Sigmoid colon (tissue), 7 donors: ENCODE data around the gene STBD1. TPM values are rescaled to one million over a fixed set of nuclear protein-coding genes. Genes with fewer than 3 reads are reported as not detected.

Experiments
- DNase-seq: peaks from one replicate; pipeline ENCODE4 v3.0.0-alpha.2; 2019
- H3K27ac ChIP-seq, 4 donors: fragments of 200-600 bp; sonication (generic); one replicate each; pipeline ENCODE4 v1.5.1; 2016 to 2019; ENCODE audit warnings: mild to moderate bottlenecking in 1 of 4
- H3K27me3 ChIP-seq, 3 donors: fragments of 200-600 bp; sonication (generic); one replicate each; pipeline ENCODE4 v1.5.1; 2019; ENCODE audit warnings: mild to moderate bottlenecking in 1 of 3
- H3K36me3 ChIP-seq, 4 donors: fragments of 200-600 bp; sonication (generic); one replicate each; pipeline ENCODE4 v1.5.1; 2016 to 2019
- H3K4me1 ChIP-seq, 4 donors: fragments of 200-600 bp; sonication (generic); one replicate each; pipeline ENCODE4 v1.5.1; 2017 to 2019
- H3K4me3 ChIP-seq, 4 donors: fragments of 200-600 bp; sonication (generic); one replicate each; pipeline ENCODE4 v1.5.1; 2017 to 2019; ENCODE audit warnings: mild to moderate bottlenecking in 2 of 4, moderate library complexity in 1 of 4
- H3K9me3 ChIP-seq, 4 donors: fragments of 200-600 bp in 3 of 4; sonication (generic) in 3 of 4; one replicate each; pipeline versions ENCODE4 v1.5.1 to v1.6.1; 2013 to 2019
- EP300 ChIP-seq, 4 donors: sonication (generic); formaldehyde crosslinking; IDR thresholded peaks; one replicate each; pipeline ENCODE4 v1.6.1; 2017; ENCODE audit warnings: antibody characterized with exemption in 4 of 4
- POLR2A ChIP-seq, 2 donors: fragments of 450-650 bp; IDR thresholded peaks; one replicate each; pipeline ENCODE4 v1.6.1; 2016; ENCODE audit warnings: antibody characterized with exemption in 2 of 2, mild to moderate bottlenecking in 2 of 2, moderate library complexity in 2 of 2
- POLR2AphosphoS5 ChIP-seq, 4 donors: sonication (generic); formaldehyde crosslinking; IDR thresholded peaks; one replicate each; pipeline ENCODE4 v1.6.1; 2017; ENCODE audit warnings: antibody characterized with exemption in 4 of 4
- WGBS, 2 donors: extraction: QIAGEN DNeasy Blood & Tissue Kit; methylation state at CpG; one replicate each; pipeline ENCODE4 v1.1.7; 2013; 5-methylcytosine and 5-hydroxymethylcytosine counted together
- intact Hi-C: fragments of 100-400 bp; cut with DNase I; formaldehyde crosslinking; loops from one replicate; pipeline ENCODE4 v1.15.1; 2023
- polyA plus RNA-seq, 3 donors: library from polyadenylated mRNA; stranded (reverse); fragments of 200-250 nt; gene quantifications; one replicate each; pipeline ENCODE4 v1.2.3, GENCODE V29; 2013
- total RNA-seq, 4 donors: library from RNA; depleted of rRNA; stranded (reverse); fragments of >200 nt; gene quantifications; one replicate each; pipeline ENCODE4 v1.1.0, GENCODE V29; 2016
- TF ChIP-seq, protein P1 (sequence below), 4 experiments: fragments of 450-650 bp in 3 of 4; fragments of 200-600 bp in 1 of 4; IDR thresholded peaks; one replicate each; pipeline ENCODE4 v1.5.1; 2016 to 2019; ENCODE audit warnings: antibody characterized with exemption in 4 of 4, mild to moderate bottlenecking in 3 of 4, moderate library complexity in 2 of 4
- donor health status: healthy with polysubstance abuse.
- donor health status: Bipolar disorder and iron deficiency.
- donor health status: healthy.

Gene STBD1
- total and polyA plus RNA-seq, 7 donors: 6.0 to 17.1 (median 11.0) TPM

DNA sequence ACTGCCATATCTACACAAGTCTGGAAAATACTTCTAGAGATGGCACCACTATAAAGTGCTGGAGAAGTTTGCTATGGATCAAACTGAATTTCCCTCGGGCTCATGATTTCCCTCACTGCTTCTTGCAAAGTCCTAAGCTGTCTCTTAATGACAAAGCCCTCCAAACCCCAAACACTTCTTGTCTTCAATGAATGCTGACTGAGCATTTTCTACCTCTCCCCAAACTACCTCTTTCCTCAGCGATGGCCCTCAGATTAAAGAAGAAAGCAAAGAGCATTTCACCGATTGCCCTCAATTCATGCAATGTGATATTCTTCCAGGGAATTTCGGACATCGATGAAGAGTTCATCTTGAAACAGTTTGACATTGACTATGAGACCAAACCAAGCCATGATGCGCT, 35.3 kb upstream of the STBD1 start:
- intact Hi-C loops: no loop called here
- H3K4me1 ChIP-seq: no peaks in the 10 kb centered on the region
- H3K27ac ChIP-seq: no peak overlapping the region
- no peak for DNase-seq
- no peaks in the 10 kb centered on the region for H3K9me3 ChIP-seq
- WGBS, 2 donors: 96 to 98% methylated on average over 6 of the region's 6 CpGs
- TF ChIP-seq, protein P1, sequence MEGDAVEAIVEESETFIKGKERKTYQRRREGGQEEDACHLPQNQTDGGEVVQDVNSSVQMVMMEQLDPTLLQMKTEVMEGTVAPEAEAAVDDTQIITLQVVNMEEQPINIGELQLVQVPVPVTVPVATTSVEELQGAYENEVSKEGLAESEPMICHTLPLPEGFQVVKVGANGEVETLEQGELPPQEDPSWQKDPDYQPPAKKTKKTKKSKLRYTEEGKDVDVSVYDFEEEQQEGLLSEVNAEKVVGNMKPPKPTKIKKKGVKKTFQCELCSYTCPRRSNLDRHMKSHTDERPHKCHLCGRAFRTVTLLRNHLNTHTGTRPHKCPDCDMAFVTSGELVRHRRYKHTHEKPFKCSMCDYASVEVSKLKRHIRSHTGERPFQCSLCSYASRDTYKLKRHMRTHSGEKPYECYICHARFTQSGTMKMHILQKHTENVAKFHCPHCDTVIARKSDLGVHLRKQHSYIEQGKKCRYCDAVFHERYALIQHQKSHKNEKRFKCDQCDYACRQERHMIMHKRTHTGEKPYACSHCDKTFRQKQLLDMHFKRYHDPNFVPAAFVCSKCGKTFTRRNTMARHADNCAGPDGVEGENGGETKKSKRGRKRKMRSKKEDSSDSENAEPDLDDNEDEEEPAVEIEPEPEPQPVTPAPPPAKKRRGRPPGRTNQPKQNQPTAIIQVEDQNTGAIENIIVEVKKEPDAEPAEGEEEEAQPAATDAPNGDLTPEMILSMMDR (IDR thresholded peaks at IDR 0.05): no peak
- no peak for TF ChIP-seq POLR2AphosphoS5 (IDR thresholded peaks at IDR 0.05)
- TF ChIP-seq EP300 (IDR thresholded peaks at IDR 0.05): no peak
- no peak for TF ChIP-seq POLR2A (IDR thresholded peaks at IDR 0.05)
- H3K27me3 ChIP-seq: no peaks in the 10 kb centered on the region
- no peak overlapping the region for H3K4me3 ChIP-seq
- H3K36me3 ChIP-seq: peaks cover 0 to under 1% (median 0%) of the 10 kb centered on the region in 4 donors

- no peak for DNase-seq
- H3K27me3 ChIP-seq: no peaks in the 10 kb centered on the region
- H3K4me3 ChIP-seq: no peak overlapping the region
- no peaks in the 10 kb centered on the region for H3K9me3 ChIP-seq
- TF ChIP-seq EP300 (IDR thresholded peaks at IDR 0.05) (no peak), POLR2AphosphoS5 (IDR thresholded peaks at IDR 0.05) (no peak), POLR2A (IDR thresholded peaks at IDR 0.05) (no peak)
- TF ChIP-seq, protein P1 (IDR thresholded peaks at IDR 0.05): no peak
- intact Hi-C loops: no loop called here
- no peak overlapping the region for H3K27ac ChIP-seq
- no peaks in the 10 kb centered on the region for H3K4me1 ChIP-seq
- no peaks in the 10 kb centered on the region for H3K36me3 ChIP-seq
Observed at GRCh38 chr4:76272073-76272472, 34.5 kb upstream of the STBD1 start.

DNA sequence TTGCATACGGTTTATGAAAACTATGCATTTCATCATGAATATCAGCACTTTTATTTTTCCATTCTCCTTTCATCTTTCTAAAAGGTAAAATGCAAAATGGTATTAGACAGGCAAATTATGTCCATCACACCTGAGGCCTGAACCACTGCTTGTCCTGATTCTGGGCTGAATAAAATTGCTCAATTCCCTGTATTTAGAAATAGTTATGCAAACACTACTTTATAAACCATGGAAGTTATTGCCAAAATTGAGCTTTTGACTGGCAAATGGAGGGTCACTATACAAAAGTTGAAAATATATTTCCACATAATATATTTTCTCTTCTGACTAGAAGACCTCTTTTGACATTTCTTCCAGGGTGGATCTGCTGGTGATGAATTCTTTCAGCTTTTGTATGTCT, 34.0 kb upstream of the STBD1 start:
- Histone ChIP-seq H3K27ac (no peak overlapping the region), H3K36me3 (no peaks in the 10 kb centered on the region), H3K4me3 (no peak overlapping the region), H3K9me3 (no peaks in the 10 kb centered on the region), H3K4me1 (no peaks in the 10 kb centered on the region), H3K27me3 (no peaks in the 10 kb centered on the region)
- no peak for DNase-seq
- no peak for TF ChIP-seq EP300 (IDR thresholded peaks at IDR 0.05)
- TF ChIP-seq POLR2A (IDR thresholded peaks at IDR 0.05): no peak
- TF ChIP-seq, protein P1 (IDR thresholded peaks at IDR 0.05): no peak
- TF ChIP-seq POLR2AphosphoS5 (IDR thresholded peaks at IDR 0.05): no peak
- intact Hi-C loops: no loop called here
- 87 to 89% methylated on average over 1 of the region's 1 CpG for WGBS, 2 donors

DNA sequence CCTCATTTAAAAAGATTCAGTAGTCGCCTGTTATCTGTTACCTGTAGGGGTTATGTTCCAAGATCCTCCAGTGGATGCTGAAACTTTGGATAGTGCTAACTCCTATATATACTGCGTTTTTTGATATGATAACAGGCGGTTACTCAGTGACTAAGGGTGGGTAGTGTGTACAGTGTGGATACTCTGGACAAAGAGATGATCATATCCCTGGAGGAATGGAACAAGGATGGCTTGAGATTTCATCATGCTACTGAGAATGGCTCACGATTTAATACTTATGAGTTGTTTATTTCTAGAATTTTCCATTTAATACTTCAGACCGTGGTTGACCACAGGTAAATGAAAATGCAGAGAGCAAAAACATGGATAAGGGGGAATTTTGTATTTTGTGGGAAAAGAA, 33.5 kb upstream of the STBD1 start:
- intact Hi-C loops: no loop called here
- no peak overlapping the region for H3K27ac ChIP-seq
- no peak overlapping the region for H3K4me3 ChIP-seq
- 87 to 90% methylated on average over 5 of the region's 5 CpGs for WGBS, 2 donors
- no peaks in the 10 kb centered on the region for H3K9me3 ChIP-seq
- no peaks in the 10 kb centered on the region for H3K4me1 ChIP-seq
- H3K27me3 ChIP-seq: no peaks in the 10 kb centered on the region
- no peak for TF ChIP-seq POLR2A (IDR thresholded peaks at IDR 0.05)
- TF ChIP-seq EP300 (IDR thresholded peaks at IDR 0.05): no peak
- no peak for TF ChIP-seq POLR2AphosphoS5 (IDR thresholded peaks at IDR 0.05)
- TF ChIP-seq, protein P1 (IDR thresholded peaks at IDR 0.05): no peak
- no peaks in the 10 kb centered on the region for H3K36me3 ChIP-seq
- DNase-seq: no peak

DNA sequence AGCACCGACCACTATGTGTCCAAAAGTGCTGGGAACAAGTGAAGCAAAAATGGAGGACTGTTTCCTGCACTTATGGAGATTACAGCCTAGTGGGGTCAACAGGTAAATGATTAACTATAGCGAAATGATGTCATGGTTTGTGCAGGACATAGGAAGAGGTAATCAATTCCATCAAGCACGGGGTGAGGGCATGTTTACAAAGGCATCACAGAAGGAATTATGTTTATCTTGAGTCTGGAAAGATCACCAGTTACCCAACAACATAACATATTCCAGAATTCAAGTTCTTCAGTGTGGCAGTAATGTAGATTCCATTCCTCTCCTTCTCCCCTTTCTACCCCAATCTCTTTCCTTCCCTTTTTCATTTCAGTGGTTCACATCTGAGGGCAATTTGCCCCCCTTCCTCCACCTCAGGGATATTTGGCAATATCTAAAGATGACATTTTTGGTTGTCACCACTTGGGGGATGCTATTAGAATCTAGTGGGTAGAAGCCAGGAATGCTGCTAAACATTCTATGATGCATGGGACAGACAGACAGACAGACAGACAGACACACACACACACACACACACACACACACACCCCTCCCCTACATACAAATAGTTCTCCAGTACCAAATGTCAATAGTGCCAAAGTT, 30.9 kb upstream of the STBD1 start:
- H3K4me1 ChIP-seq: no peaks in the 10 kb centered on the region
- no peak overlapping the region for H3K27ac ChIP-seq
- 69 to 78% methylated on average over 3 of the region's 3 CpGs for WGBS, 2 donors
- intact Hi-C loops: no loop called here
- no peaks in the 10 kb centered on the region for H3K9me3 ChIP-seq
- TF ChIP-seq EP300 (IDR thresholded peaks at IDR 0.05) (no peak), POLR2AphosphoS5 (IDR thresholded peaks at IDR 0.05) (no peak), POLR2A (IDR thresholded peaks at IDR 0.05) (no peak)
- TF ChIP-seq, protein P1 (IDR thresholded peaks at IDR 0.05): no peak
- no peaks in the 10 kb centered on the region for H3K27me3 ChIP-seq
- no peak overlapping the region for H3K4me3 ChIP-seq
- DNase-seq: no peak
- no peaks in the 10 kb centered on the region for H3K36me3 ChIP-seq
